ENCODE measurements around the gene SEPTIN5.
A peak's percentile ranks its signal among the peaks of the same experiment; 100 is the strongest.

The SEPTIN5 gene

GRCh38 chr22:19728836-19729235 lies 14.5 kb downstream of the SEPTIN5 start:
- no peak for DNase-seq (ENCODE audit: low read depth)
- no peak for TF ChIP-seq CTCF (conservative IDR thresholded peaks at IDR 0.05; ENCODE audit: low read depth, low read length)
- H3K4me3 ChIP-seq (ENCODE audit: low read length), result no peak overlapping the region

GRCh38 chr22:19729507-19729906 lies 15.2 kb downstream of the SEPTIN5 start:
- DNase-seq (ENCODE audit: low read depth), result no peak
- no peak for TF ChIP-seq CTCF (conservative IDR thresholded peaks at IDR 0.05; ENCODE audit: low read depth, low read length)
- H3K4me3 ChIP-seq (ENCODE audit: low read length), result no peak overlapping the region

- TF ChIP-seq CTCF (conservative IDR thresholded peaks at IDR 0.05; ENCODE audit: low read depth, low read length), result no peak
- no peak overlapping the region for H3K4me3 ChIP-seq (ENCODE audit: low read length)
- no peak for DNase-seq (ENCODE audit: low read depth)
Measured at GRCh38 chr22:19730198-19730597, 15.9 kb downstream of the SEPTIN5 start.

GRCh38 chr22:19730655-19731360 lies 16.5 kb downstream of the SEPTIN5 start:
- TF ChIP-seq CTCF (conservative IDR thresholded peaks at IDR 0.05; ENCODE audit: low read depth, low read length), result peak; percentile 90
- DNase-seq (ENCODE audit: low read depth), result no peak
- peak overlapping the region; percentile 35 for H3K4me3 ChIP-seq (ENCODE audit: low read length)

- H3K4me3 ChIP-seq (ENCODE audit: low read length), result no peak overlapping the region
- TF ChIP-seq CTCF (conservative IDR thresholded peaks at IDR 0.05; ENCODE audit: low read depth, low read length), result no peak
- DNase-seq (ENCODE audit: low read depth), result no peak
Measured at GRCh38 chr22:19731361-19732135, 17.2 kb downstream of the SEPTIN5 start.

GRCh38 chr22:19732403-19733113 lies 18.3 kb downstream of the SEPTIN5 start:
- no peak for TF ChIP-seq CTCF (conservative IDR thresholded peaks at IDR 0.05; ENCODE audit: low read depth, low read length)
- H3K4me3 ChIP-seq (ENCODE audit: low read length), result no peak overlapping the region
- DNase-seq (ENCODE audit: low read depth), result no peak
